GM19395 (cell line): ENCODE results near the gene TMEM182.

ENCODE experiments used
- ATAC-seq: cut with Tn5 transposase; IDR thresholded peaks from one replicate; pipeline ENCODE4 v1.9.1; 2021; ENCODE audit warnings: mild to moderate bottlenecking, moderate library complexity; ENCODE audit not compliant: unreplicated experiment

TMEM182 gene

GRCh38 chr2:102798181-102798580, 36.4 kb downstream of the TMEM182 start:
- no peak for ATAC-seq

- no peak for ATAC-seq
Measured at GRCh38 chr2:102801098-102801718, 39.4 kb downstream of the TMEM182 start.

- no peak for ATAC-seq
Measured at GRCh38 chr2:102801858-102802699, 40.2 kb downstream of the TMEM182 start.

- no peak for ATAC-seq
Measured at GRCh38 chr2:102803041-102803896, 41.4 kb downstream of the TMEM182 start.

GRCh38 chr2:102803897-102804217, 42.0 kb downstream of the TMEM182 start:
- ATAC-seq, result no peak

- ATAC-seq, result peak; percentile 92
Measured at GRCh38 chr2:102806250-102806837, 44.5 kb downstream of the TMEM182 start.

- no peak for ATAC-seq
Measured at GRCh38 chr2:102809291-102810189, 47.7 kb downstream of the TMEM182 start.

GRCh38 chr2:102815285-102815684, 53.5 kb downstream of the TMEM182 start:
- ATAC-seq, result no peak

GRCh38 chr2:102826904-102827303, 65.1 kb downstream of the TMEM182 start:
- ATAC-seq, result no peak

- no peak for ATAC-seq
Measured at GRCh38 chr2:102832789-102833188, 71.0 kb downstream of the TMEM182 start.

- ATAC-seq, result no peak
Measured at GRCh38 chr2:102834523-102835273, 72.9 kb downstream of the TMEM182 start.

- no peak for ATAC-seq
Measured at GRCh38 chr2:102837626-102838198, 75.9 kb downstream of the TMEM182 start.

- no peak for ATAC-seq
Measured at GRCh38 chr2:102839668-102840388, 78.0 kb downstream of the TMEM182 start.

- peak; percentile 72 for ATAC-seq
Measured at GRCh38 chr2:102841107-102841840, 79.4 kb downstream of the TMEM182 start.

- ATAC-seq, result no peak
Measured at GRCh38 chr2:102843764-102844443, 82.1 kb downstream of the TMEM182 start.

GRCh38 chr2:102844911-102845310, 83.1 kb downstream of the TMEM182 start:
- no peak for ATAC-seq

- no peak for ATAC-seq
Measured at GRCh38 chr2:102848366-102848839, 86.6 kb downstream of the TMEM182 start.
